Uterus (tissue), 2 donors: Measurements from ENCODE around the gene LRP6.

ENCODE experiments used
- CTCF ChIP-seq, 4 experiments: fragments of 200-600 bp in 2 of 4; fragments of 450-650 bp in 2 of 4; sonication (generic) in 2 of 4; IDR thresholded peaks; one replicate each; pipeline ENCODE4 v1.5.1; 2016 to 2019; ENCODE audit warnings: antibody characterized with exemption in 4 of 4, mild to moderate bottlenecking in 2 of 4, moderate library complexity in 1 of 4
- POLR2A ChIP-seq, 2 donors: fragments of 450-650 bp; IDR thresholded peaks; one replicate each; pipeline ENCODE4 v1.6.1; 2016; ENCODE audit warnings: antibody characterized with exemption in 2 of 2, mild to moderate bottlenecking in 1 of 2, moderate library complexity in 1 of 2

GRCh38 chr12:12214201-12214600, 52.6 kb downstream of the LRP6 start:
- TF ChIP-seq CTCF (IDR thresholded peaks at IDR 0.05) (no peak), POLR2A (IDR thresholded peaks at IDR 0.05) (no peak)
